HCT116 (cell line): Measurements from ENCODE around the gene DNASE2. TPM values are rescaled to one million over a fixed set of nuclear protein-coding genes. Genes with fewer than 3 reads are reported as not detected.

Experiments used
- ATAC-seq: fragments of 200-7000 bp; cut with Tn5 transposase; 2 replicates; pipeline ENCODE4 v1.9.1; 2020; ENCODE audit warnings: mild to moderate bottlenecking, moderate library complexity
- BruUV-seq: library from RNA; stranded (reverse); fragments of 400-500 nt; replicated peaks from 2 replicates; lab custom pipeline; 2021; lab: Mats Ljungman, UMichigan
- CTCF ChIA-PET: fragments of 300-600 bp; sonication (Branson Sonifier 250); formaldehyde crosslinking; loops from one replicate; lab custom pipeline; 2021; ENCODE audit warnings: antibody characterized with exemption; lab: Charles Lee
- POLR2A ChIA-PET: fragments of 300-600, 350-600 bp; sonication (Branson Sonifier 250); formaldehyde crosslinking; loops from one replicate; lab custom pipeline; 2021; ENCODE audit warnings: antibody characterized with exemption; lab: Charles Lee
- RAD21 ChIA-PET, 2 experiments: fragments of 300-600 bp; sonication (Branson Sonifier 250); formaldehyde crosslinking; loops; one replicate each; lab custom pipeline; 2023; ENCODE audit warnings: low total read pairs in 2 of 2; ENCODE audit not compliant: uncharacterized antibody in 2 of 2, unreplicated experiment in 2 of 2, low non-redundant PET in 1 of 2; lab: Charles Lee
- DNase-seq: peaks from one replicate; pipeline ENCODE4 v3.0.0-alpha.2; 2010; ENCODE audit warnings: low read depth, low spot score
- H2AFZ ChIP-seq: fragments of 200-600 bp; shearing (Covaris generic), sonication (generic); 2 replicates; pipeline ENCODE4 v1.6.1; 2017; ENCODE audit warnings: low read depth, mixed run types, mixed read lengths, antibody characterized with exemption, low read length; ENCODE audit not compliant: poor library complexity, severe bottlenecking
- H3K27ac ChIP-seq: 2 replicates; pipeline ENCODE4 v1.5.1; 2012; ENCODE audit warnings: low read depth, low read length
- H3K27me3 ChIP-seq: fragments of 200-600 bp; sonication (generic); 2 replicates; pipeline ENCODE4 v1.6.1; 2016; ENCODE audit warnings: mixed run types, low read length, mixed read lengths; ENCODE audit not compliant: insufficient read depth
- H3K36me3 ChIP-seq, 2 experiments: fragments of 200-500 bp in 1 of 2; fragments of 200-600 bp in 1 of 2; sonication (Bioruptor generic) in 1 of 2; sonication (generic) in 1 of 2; 2 replicates each; pipeline versions ENCODE4 v1.5.1 to v1.6.1; 2014 to 2016; ENCODE audit warnings: low read length in 2 of 2, inconsistent platforms in 1 of 2, mixed read lengths in 1 of 2, mixed run types in 1 of 2; ENCODE audit not compliant: insufficient read depth in 2 of 2, control insufficient read depth in 1 of 2
- H3K4me1 ChIP-seq, 2 experiments: fragments of 200-600 bp in 1 of 2; sonication (generic) in 1 of 2; 2 replicates each; pipeline versions ENCODE4 v1.5.1 to v1.6.1; 2012 to 2017; ENCODE audit warnings: low read length in 2 of 2, inconsistent platforms in 1 of 2, mild to moderate bottlenecking in 1 of 2, mixed read lengths in 1 of 2, mixed run types in 1 of 2, moderate library complexity in 1 of 2; ENCODE audit not compliant: insufficient read depth in 2 of 2, control insufficient read depth in 1 of 2
- H3K4me2 ChIP-seq: fragments of 200-600 bp; sonication (generic); 2 replicates; pipeline ENCODE4 v1.6.1; 2017; ENCODE audit warnings: mixed run types, low read length, mixed read lengths
- H3K4me3 ChIP-seq, 2 experiments: fragments of 200-600 bp in 1 of 2; sonication (generic) in 1 of 2; replicated peaks in 1 of 2; 2 replicates each; pipeline ENCODE4 v1.5.1; 2011 to 2016; ENCODE audit warnings: low read length in 2 of 2, control low read depth in 1 of 2, low read depth in 1 of 2, mild to moderate bottlenecking in 1 of 2, mixed read lengths in 1 of 2, mixed run types in 1 of 2
- H3K79me2 ChIP-seq: fragments of 200-600 bp; sonication (generic); 2 replicates; pipeline ENCODE4 v1.6.1; 2017; ENCODE audit warnings: mild to moderate bottlenecking, mixed run types, low read length, moderate library complexity, mixed read lengths; ENCODE audit not compliant: insufficient read depth
- H3K9ac ChIP-seq: fragments of 200-600 bp; sonication (generic); 2 replicates; pipeline ENCODE4 v1.6.1; 2016; ENCODE audit warnings: low read length, mixed read lengths
- H3K9me2 ChIP-seq: fragments of 200-600 bp; sonication (generic), shearing (Covaris generic); 2 replicates; pipeline ENCODE4 v1.6.1; 2017; ENCODE audit warnings: mixed run types, mild to moderate bottlenecking, moderate library complexity; ENCODE audit not compliant: insufficient read depth
- H3K9me3 ChIP-seq, 2 experiments: fragments of 200-500 bp in 1 of 2; fragments of 200-600 bp in 1 of 2; sonication (Bioruptor generic) in 1 of 2; sonication (generic) in 1 of 2; 2 replicates each; pipeline ENCODE4 v1.6.1; 2014 to 2017; ENCODE audit warnings: low read length in 2 of 2, mixed read lengths in 2 of 2, inconsistent platforms in 1 of 2, low read depth in 1 of 2, mild to moderate bottlenecking in 1 of 2, mixed run types in 1 of 2, moderate library complexity in 1 of 2; ENCODE audit not compliant: control insufficient read depth in 1 of 2, insufficient read depth in 1 of 2
- H4K20me1 ChIP-seq: fragments of 200-600 bp; sonication (generic), shearing (Covaris generic); 2 replicates; pipeline ENCODE4 v1.6.1; 2017; ENCODE audit warnings: mixed run types, mild to moderate bottlenecking, moderate library complexity; ENCODE audit not compliant: insufficient read depth
- CBX3 ChIP-seq: IDR thresholded peaks from 2 replicates; pipeline ENCODE4 v1.6.1; 2012; ENCODE audit warnings: low read depth
- CTCF ChIP-seq, 3 experiments: fragments of 200-600 bp in 1 of 3; sonication (generic) in 1 of 3; IDR thresholded peaks in 2 of 3; conservative IDR thresholded peaks in 1 of 3; 2 replicates each; pipeline ENCODE4 v1.5.1; 2012 to 2017; ENCODE audit warnings: low read depth in 2 of 3, low read length in 2 of 3, antibody characterized with exemption in 1 of 3, borderline replicate concordance in 1 of 3, control low read depth in 1 of 3, mild to moderate bottlenecking in 1 of 3, mixed read lengths in 1 of 3, mixed run types in 1 of 3, moderate library complexity in 1 of 3; ENCODE audit not compliant: insufficient read depth in 1 of 3
- EGR1 ChIP-seq: IDR thresholded peaks from 2 replicates; pipeline ENCODE4 v1.6.1; 2012; ENCODE audit warnings: low read depth
- FOSL1 ChIP-seq: IDR thresholded peaks from 2 replicates; pipeline ENCODE4 v1.6.1; 2012; ENCODE audit warnings: low read depth
- MAX ChIP-seq: IDR thresholded peaks from 2 replicates; pipeline ENCODE4 v1.6.1; 2012
- SIN3A ChIP-seq: IDR thresholded peaks from 2 replicates; pipeline ENCODE4 v1.6.1; 2012; ENCODE audit warnings: low read depth
- SP1 ChIP-seq: IDR thresholded peaks from 2 replicates; pipeline ENCODE4 v1.6.1; 2012; ENCODE audit warnings: low read depth
- YY1 ChIP-seq: IDR thresholded peaks from 2 replicates; pipeline ENCODE4 v1.6.1; 2011; ENCODE audit warnings: low read length, low read depth, moderate library complexity, mild to moderate bottlenecking; ENCODE audit not compliant: insufficient replicate concordance; ENCODE audit errors: extremely low read depth
- ZFX ChIP-seq: fragments of 450-650 bp; IDR thresholded peaks from 2 replicates; pipeline ENCODE4 v1.6.1; 2017
- ZNF274 ChIP-seq: fragments of 200-500 bp; sonication (Bioruptor generic); IDR thresholded peaks from 2 replicates; pipeline ENCODE4 v1.6.1; 2014; ENCODE audit warnings: mild to moderate bottlenecking, low read depth, low read length, inconsistent platforms
- intact Hi-C: fragments of 100-400 bp; cut with micrococcal nuclease; formaldehyde crosslinking; loops from 2 replicates; pipeline ENCODE4 v1.10.0; 2022
- total RNA-seq: library from RNA; stranded (reverse); gene quantifications from one replicate; pipeline ENCODE4 v1.2.1, GENCODE V29; 2021; ENCODE audit not compliant: unreplicated experiment

DNASE2 gene
- total RNA-seq, 1 experiment from 2014 or later = 36.6 TPM

DNA sequence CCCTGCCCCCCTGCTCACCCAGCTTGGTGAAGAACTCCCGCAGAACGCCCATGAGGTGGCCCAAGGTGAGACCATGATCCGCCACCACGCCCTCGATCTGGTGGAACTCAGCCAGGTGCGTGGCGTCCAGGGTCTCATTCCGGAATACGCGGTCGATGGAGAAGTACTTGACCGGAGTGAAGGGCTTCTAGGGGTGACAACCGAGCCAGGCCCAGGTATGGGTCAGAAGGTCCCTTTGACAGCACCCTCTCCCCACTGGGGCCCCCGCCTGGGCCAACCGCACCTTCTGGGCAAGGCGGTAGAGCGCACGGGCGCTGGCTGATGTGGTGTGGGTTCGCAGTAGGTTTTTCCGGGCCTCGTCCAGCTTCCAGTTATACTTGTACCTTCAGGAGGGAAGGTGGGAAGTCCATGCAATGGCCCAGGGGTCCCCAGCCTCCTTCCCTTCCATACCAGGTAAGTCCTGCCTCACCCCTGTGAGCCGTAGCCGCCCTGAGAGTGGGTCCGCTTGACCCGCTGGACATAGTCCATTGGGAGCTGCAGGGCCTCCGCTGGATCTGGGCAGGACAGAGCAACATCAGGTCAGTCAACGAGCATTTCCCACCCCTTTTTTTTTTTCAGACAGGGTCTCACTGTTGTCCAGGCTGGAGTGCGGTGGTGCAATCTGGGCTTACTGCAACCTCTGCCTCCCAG, 43.5 kb upstream of the DNASE2 start (continued):
- no peak for TF ChIP-seq CTCF (IDR thresholded peaks at IDR 0.05 in 2 of 3, conservative IDR thresholded peaks at IDR 0.05 in 1 of 3; ENCODE audit: borderline replicate concordance in 1 of 3, insufficient read depth in 1 of 3, low read depth in 2 of 3, low read length in 2 of 3)
- TF ChIP-seq MAX = no peak
- TF ChIP-seq CBX3 = no peak
- no peak for TF ChIP-seq YY1
- TF ChIP-seq EGR1 = no peak

- Histone ChIP-seq H3K9ac (no peak overlapping the region), H3K27ac (no peak overlapping the region), H3K79me2 (0 out of 2 replicates have a peak, but pooled peaks cover 3% of the 10 kb centered on the region), H3K4me1 (peaks cover 0 to 10% of the 10 kb centered on the region in 2 experiments; a peak in 2 of 4 replicates), H3K4me2 (no peak overlapping the region), H3K27me3 (no peaks in the 10 kb centered on the region), H3K9me2 (no peaks in the 10 kb centered on the region), H3K36me3 (peaks cover 35 to 43% of the 10 kb centered on the region in 2 experiments), H3K4me3 (no peak overlapping the region), H3K9me3 (no peaks in the 10 kb centered on the region), H4K20me1 (no peaks in the 10 kb centered on the region), H2AFZ (no peak overlapping the region)
- no peak for DNase-seq
- POLR2A ChIA-PET = no interaction called here
- no peak for TF ChIP-seq FOSL1
- no peak for TF ChIP-seq ZNF274
- no peak for TF ChIP-seq ZFX
- TF ChIP-seq SP1 = no peak
- TF ChIP-seq SIN3A = no peak
- RAD21 ChIA-PET = no interaction called here
- BruUV-seq = no TSS peak
- ATAC-seq = no peak
- CTCF ChIA-PET = no interaction called here
- intact Hi-C loops = no loop called here
Measured at GRCh38 chr19:12922959-12923358, 41.7 kb upstream of the DNASE2 start.
